IMR-90 (cell line): ENCODE results near the gene ATOH8.

Source experiments
- BHLHE40 ChIP-seq: fragments of 150-350 bp; IDR thresholded peaks from 2 replicates; pipeline ENCODE4 v1.6.1; 2016; ENCODE audit warnings: mild to moderate bottlenecking, low read depth, low read length
- CEBPB ChIP-seq: IDR thresholded peaks from 2 replicates; pipeline ENCODE4 v1.6.1; 2012; ENCODE audit warnings: low read depth, low read length, improper control_type of control experiment
- CHD1 ChIP-seq: IDR thresholded peaks from 2 replicates; pipeline ENCODE4 v1.6.1; 2012; ENCODE audit warnings: low read depth, low read length, improper control_type of control experiment
- MAFK ChIP-seq: IDR thresholded peaks from 2 replicates; pipeline ENCODE4 v1.6.1; 2012; ENCODE audit warnings: low read depth, low read length, improper control_type of control experiment
- MAZ ChIP-seq: IDR thresholded peaks from 2 replicates; pipeline ENCODE4 v1.6.1; 2012; ENCODE audit warnings: low read depth, mild to moderate bottlenecking, low read length, improper control_type of control experiment, moderate library complexity, borderline replicate concordance
- NFE2L2 ChIP-seq: fragments of 150-350 bp; IDR thresholded peaks from 2 replicates; pipeline ENCODE4 v1.6.1; 2016; ENCODE audit warnings: low read depth, mild to moderate bottlenecking, low read length
- POLR2A ChIP-seq: IDR thresholded peaks from 2 replicates; pipeline ENCODE4 v1.6.1; 2012; ENCODE audit warnings: mild to moderate bottlenecking, low read depth, low read length
- RAD21 ChIP-seq: IDR thresholded peaks from 2 replicates; pipeline ENCODE4 v1.6.1; 2012; ENCODE audit warnings: low read length, improper control_type of control experiment
- RCOR1 ChIP-seq: IDR thresholded peaks from 2 replicates; pipeline ENCODE4 v1.6.1; 2012; ENCODE audit warnings: mild to moderate bottlenecking, low read length, improper control_type of control experiment; ENCODE audit not compliant: insufficient replicate concordance
- SMC3 ChIP-seq: fragments of 150-350 bp; IDR thresholded peaks from 2 replicates; pipeline ENCODE4 v1.6.1; 2016; ENCODE audit warnings: low read depth, mild to moderate bottlenecking, antibody characterized with exemption, low read length, moderate library complexity
- TF ChIP-seq, protein P1 (sequence below): conservative IDR thresholded peaks from 2 replicates; pipeline ENCODE4 v1.5.1; 2012; ENCODE audit warnings: mild to moderate bottlenecking, low read depth, low read length, improper control_type of control experiment
- TF ChIP-seq, protein P2 (sequence below): fragments of 150-350 bp; IDR thresholded peaks from 2 replicates; pipeline ENCODE4 v1.6.1; 2017; ENCODE audit warnings: mild to moderate bottlenecking, antibody characterized with exemption, low read length, low read depth

DNA sequence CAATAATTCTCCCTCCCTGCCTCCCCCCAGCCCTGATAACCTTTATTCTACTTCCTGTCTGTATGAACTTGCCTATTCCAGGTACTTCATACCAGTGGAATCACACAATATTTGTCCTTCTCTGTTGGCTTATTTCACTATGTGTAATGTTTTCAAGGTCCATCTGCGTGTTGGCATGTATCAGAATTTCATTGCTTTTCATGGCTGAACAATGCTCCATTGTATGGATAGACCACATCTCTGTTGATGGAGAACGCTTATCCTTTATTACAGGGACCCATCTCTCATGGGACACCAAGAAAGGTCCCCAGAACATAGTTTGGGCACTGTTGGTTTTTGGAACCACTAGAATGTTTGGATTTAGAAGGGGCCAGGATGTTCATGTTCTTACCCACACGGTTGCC lies 40.2 kb downstream of the ATOH8 start:
- no peak for TF ChIP-seq MAZ
- TF ChIP-seq, protein P1, sequence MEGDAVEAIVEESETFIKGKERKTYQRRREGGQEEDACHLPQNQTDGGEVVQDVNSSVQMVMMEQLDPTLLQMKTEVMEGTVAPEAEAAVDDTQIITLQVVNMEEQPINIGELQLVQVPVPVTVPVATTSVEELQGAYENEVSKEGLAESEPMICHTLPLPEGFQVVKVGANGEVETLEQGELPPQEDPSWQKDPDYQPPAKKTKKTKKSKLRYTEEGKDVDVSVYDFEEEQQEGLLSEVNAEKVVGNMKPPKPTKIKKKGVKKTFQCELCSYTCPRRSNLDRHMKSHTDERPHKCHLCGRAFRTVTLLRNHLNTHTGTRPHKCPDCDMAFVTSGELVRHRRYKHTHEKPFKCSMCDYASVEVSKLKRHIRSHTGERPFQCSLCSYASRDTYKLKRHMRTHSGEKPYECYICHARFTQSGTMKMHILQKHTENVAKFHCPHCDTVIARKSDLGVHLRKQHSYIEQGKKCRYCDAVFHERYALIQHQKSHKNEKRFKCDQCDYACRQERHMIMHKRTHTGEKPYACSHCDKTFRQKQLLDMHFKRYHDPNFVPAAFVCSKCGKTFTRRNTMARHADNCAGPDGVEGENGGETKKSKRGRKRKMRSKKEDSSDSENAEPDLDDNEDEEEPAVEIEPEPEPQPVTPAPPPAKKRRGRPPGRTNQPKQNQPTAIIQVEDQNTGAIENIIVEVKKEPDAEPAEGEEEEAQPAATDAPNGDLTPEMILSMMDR, result no peak
- TF ChIP-seq, protein P2, sequence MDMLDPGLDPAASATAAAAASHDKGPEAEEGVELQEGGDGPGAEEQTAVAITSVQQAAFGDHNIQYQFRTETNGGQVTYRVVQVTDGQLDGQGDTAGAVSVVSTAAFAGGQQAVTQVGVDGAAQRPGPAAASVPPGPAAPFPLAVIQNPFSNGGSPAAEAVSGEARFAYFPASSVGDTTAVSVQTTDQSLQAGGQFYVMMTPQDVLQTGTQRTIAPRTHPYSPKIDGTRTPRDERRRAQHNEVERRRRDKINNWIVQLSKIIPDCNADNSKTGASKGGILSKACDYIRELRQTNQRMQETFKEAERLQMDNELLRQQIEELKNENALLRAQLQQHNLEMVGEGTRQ, result no peak
- TF ChIP-seq POLR2A, result no peak
- no peak for TF ChIP-seq NFE2L2
- no peak for TF ChIP-seq CEBPB
- TF ChIP-seq RAD21, result no peak
- TF ChIP-seq BHLHE40, result no peak
- no peak for TF ChIP-seq CHD1
- no peak for TF ChIP-seq MAFK
- no peak for TF ChIP-seq SMC3
- TF ChIP-seq RCOR1, result no peak
